G401.6 (cell line): ENCODE data around the gene PCK1.

Experiments used
- FAIRE-seq: peaks from 2 replicates; lab custom pipeline; 2012; peaks lifted over from hg19 to GRCh38; lab: Jason Lieb, UNC

The PCK1 gene

GRCh38 chr20:57589728-57590484 is 29.0 kb downstream of the PCK1 start:
- no peak for FAIRE-seq

- no peak for FAIRE-seq
Measured at GRCh38 chr20:57590485-57591288, 29.8 kb downstream of the PCK1 start.

GRCh38 chr20:57591289-57592229 is 30.6 kb downstream of the PCK1 start:
- FAIRE-seq: no peak

GRCh38 chr20:57592263-57593092 is 31.6 kb downstream of the PCK1 start:
- no peak for FAIRE-seq

- FAIRE-seq: no peak
Measured at GRCh38 chr20:57593134-57593886, 32.4 kb downstream of the PCK1 start.

- FAIRE-seq: no peak
Measured at GRCh38 chr20:57594092-57594951, 33.4 kb downstream of the PCK1 start.

GRCh38 chr20:57595041-57596030 is 34.4 kb downstream of the PCK1 start:
- FAIRE-seq: no peak

GRCh38 chr20:57596358-57596757 is 35.4 kb downstream of the PCK1 start:
- FAIRE-seq: no peak

GRCh38 chr20:57596998-57597939 is 36.4 kb downstream of the PCK1 start:
- FAIRE-seq: no peak

- FAIRE-seq: no peak
Measured at GRCh38 chr20:57598060-57598459, 37.1 kb downstream of the PCK1 start.

GRCh38 chr20:57598491-57598890 is 37.6 kb downstream of the PCK1 start:
- FAIRE-seq: no peak

- FAIRE-seq: no peak
Measured at GRCh38 chr20:57600320-57601210, 39.7 kb downstream of the PCK1 start.

- FAIRE-seq: no peak
Measured at GRCh38 chr20:57601211-57601570, 40.3 kb downstream of the PCK1 start.

GRCh38 chr20:57601737-57602136 is 40.8 kb downstream of the PCK1 start:
- FAIRE-seq: no peak

GRCh38 chr20:57603120-57603519 is 42.2 kb downstream of the PCK1 start:
- no peak for FAIRE-seq

GRCh38 chr20:57605045-57605444 is 44.1 kb downstream of the PCK1 start:
- no peak for FAIRE-seq
